ENCODE measurements around the gene SMIM10L1.

The SMIM10L1 gene

DNA sequence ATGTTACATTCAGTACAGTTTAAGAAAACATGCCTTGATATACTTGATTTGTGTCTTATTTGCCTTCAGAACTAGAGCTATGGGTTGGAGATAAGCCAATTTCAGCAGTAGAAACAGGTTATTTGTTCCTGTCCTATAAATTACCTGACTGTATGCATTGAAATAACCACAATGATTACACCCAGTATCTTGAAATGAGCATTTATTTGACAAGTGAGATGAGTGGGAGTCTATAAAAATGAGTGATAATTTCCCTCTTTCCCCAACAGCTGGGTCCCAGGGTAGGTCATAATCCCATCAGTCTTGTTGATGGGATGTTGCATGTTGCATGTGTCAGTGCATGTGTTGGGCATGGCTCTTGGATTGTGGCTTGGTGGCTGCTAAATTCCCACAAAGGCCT is 12.0 kb downstream of the SMIM10L1 start:
- FAIRE-seq: no peak
- no peak for DNase-seq (ENCODE audit: insufficient read length, low spot score)

DNA sequence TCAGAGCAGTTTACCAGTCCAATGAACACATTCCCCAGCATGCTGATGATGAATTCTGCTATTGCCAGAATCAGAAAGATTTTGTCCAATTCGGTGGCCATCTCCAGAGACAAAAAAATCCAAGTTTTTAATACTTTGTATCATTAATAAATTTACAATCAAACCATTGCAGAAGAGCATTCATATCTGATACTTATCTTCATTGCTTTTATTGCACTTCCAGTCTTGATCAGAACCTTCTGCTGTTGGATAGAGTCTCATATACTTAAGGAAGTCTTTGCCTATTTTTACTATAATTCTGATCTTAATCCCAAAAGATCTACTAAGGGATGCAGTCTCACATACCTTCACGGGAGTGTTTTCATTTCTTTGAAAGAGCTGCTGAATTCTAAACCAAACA is 15.8 kb downstream of the SMIM10L1 start, which contains the start of gene TAS2R42:
Gene TAS2R42, minus strand, starts transcription at position 101 of the 400 bp plus-strand sequence. Its CDS starts 0 bp downstream, at position 101.
- DNase-seq (ENCODE audit: insufficient read length, low spot score): no peak
- FAIRE-seq: no peak

DNA sequence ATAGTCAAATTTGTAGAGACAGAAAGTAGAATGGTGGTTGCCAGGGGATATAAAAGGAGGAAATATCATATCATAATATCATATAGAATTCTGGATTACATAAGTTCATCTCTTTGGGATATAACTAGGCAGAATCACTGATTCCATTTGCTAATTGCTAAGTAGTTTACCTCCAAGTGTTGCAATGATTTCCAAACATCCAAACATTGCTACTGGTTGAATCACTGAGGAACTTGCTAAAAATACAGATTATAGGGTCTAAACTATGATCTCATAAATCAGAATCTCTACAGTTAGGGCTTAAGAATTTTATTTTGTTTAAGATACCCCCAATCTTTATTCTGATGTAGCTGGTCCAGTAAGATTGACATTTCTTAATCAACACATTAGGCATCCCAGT is 31.8 kb downstream of the SMIM10L1 start:
- no peak for DNase-seq (ENCODE audit: insufficient read length, low spot score)
- FAIRE-seq: no peak

DNA sequence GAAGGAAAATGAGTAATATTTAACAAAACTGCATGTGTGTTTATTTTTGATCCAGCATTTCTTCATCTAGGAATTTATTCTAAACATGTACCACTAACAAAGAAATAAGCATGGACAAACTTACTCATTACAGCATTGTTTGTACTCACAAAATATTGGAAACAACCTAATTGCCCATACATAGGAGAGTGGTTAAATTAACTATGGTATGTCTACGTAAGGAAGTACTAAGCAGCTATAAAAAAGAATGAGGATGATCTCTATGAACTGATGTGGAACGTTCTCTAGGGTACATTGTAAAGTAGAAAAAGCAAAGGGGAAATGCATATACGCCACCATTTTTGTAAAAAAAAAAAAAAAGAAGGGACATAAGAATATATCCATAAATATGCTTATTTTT is 33.2 kb downstream of the SMIM10L1 start:
- FAIRE-seq (no peak), DNase-seq (ENCODE audit: insufficient read length, low spot score) (no peak)

DNA sequence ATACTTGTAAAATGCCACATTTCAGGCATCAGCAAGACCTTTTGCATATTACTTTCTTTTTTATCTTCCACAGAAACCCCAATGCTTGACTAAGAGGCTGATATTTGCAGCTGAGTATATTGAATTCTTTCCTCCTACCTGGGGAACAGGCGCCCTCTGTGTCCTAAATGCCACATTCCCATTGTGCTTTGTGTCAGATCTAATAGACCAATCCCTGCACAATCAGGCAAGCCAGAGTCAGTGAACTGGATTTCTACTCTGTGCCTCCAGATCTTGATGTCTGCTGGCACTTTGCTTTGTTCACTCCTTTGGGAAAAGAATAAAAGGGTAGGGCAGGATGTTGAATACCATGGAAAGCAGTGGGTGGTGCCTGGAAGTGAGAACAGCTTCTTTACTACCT is 38.1 kb downstream of the SMIM10L1 start:
- DNase-seq (ENCODE audit: insufficient read length, low spot score) (no peak), FAIRE-seq (no peak)
